HepG2 (cell line): ENCODE results near the gene ZER1. TPM values are rescaled to one million over a fixed set of nuclear protein-coding genes. Genes with fewer than 3 reads are reported as not detected.
A peak's percentile ranks its signal among the peaks of the same experiment; 100 is the strongest.

Source experiments
- AGO2 ChIP-seq: fragments of 200-400 bp; formaldehyde crosslinking; optimal IDR thresholded peaks from 2 replicates; pipeline ENCODE3; 2017; ENCODE audit warnings: mild to moderate bottlenecking, low read depth, low read length, moderate library complexity
- ARNT ChIP-seq: fragments of 450-650 bp; IDR thresholded peaks from 2 replicates; pipeline ENCODE4 v1.6.1; 2017
- ATF7-NPFF ChIP-seq: sonication (generic); formaldehyde crosslinking; IDR thresholded peaks from 2 replicates; pipeline ENCODE4 v1.8.1; 2023; ENCODE audit warnings: mild to moderate bottlenecking, low read depth, missing genetic modification reagents, moderate library complexity
- ATM ChIP-seq: fragments of 450-650 bp; IDR thresholded peaks from 2 replicates; pipeline ENCODE4 v1.7.1; 2017; ENCODE audit warnings: mild to moderate bottlenecking, borderline replicate concordance
- ETS1 ChIP-seq: sonication (generic); formaldehyde crosslinking; IDR thresholded peaks from 2 replicates; pipeline ENCODE4 v1.4.0; 2020; ENCODE audit warnings: missing genetic modification reagents
- FOXO1 ChIP-seq: sonication (generic); formaldehyde crosslinking; IDR thresholded peaks from 2 replicates; pipeline ENCODE4 v1.4.0; 2020; ENCODE audit warnings: missing genetic modification reagents
- KDM2A ChIP-seq: sonication (generic); formaldehyde crosslinking; IDR thresholded peaks from 2 replicates; pipeline ENCODE4 v1.4.0; 2020; ENCODE audit warnings: low read depth, missing genetic modification reagents, borderline replicate concordance
- MYPOP ChIP-seq: sonication (generic); formaldehyde crosslinking; IDR thresholded peaks from 2 replicates; pipeline ENCODE4 v1.8.1; 2023; ENCODE audit warnings: mild to moderate bottlenecking, moderate library complexity, missing genetic modification reagents
- PATZ1 ChIP-seq: sonication (generic); formaldehyde crosslinking; IDR thresholded peaks from 2 replicates; pipeline ENCODE4 v1.4.0; 2020; ENCODE audit warnings: missing genetic modification reagents
- RARG ChIP-seq: sonication (generic); formaldehyde crosslinking; IDR thresholded peaks from 2 replicates; pipeline ENCODE4 v1.4.0; 2020; ENCODE audit warnings: low read depth, mild to moderate bottlenecking, missing genetic modification reagents
- RBFOX2 ChIP-seq: fragments of 200-400 bp; formaldehyde crosslinking; IDR thresholded peaks from 2 replicates; pipeline ENCODE4 v1.6.1; 2017; ENCODE audit warnings: low read depth, mild to moderate bottlenecking, low read length
- SP5 ChIP-seq: IDR thresholded peaks from 2 replicates; pipeline ENCODE4 v1.6.1; 2016; ENCODE audit warnings: low read depth, borderline replicate concordance
- ZFAT ChIP-seq: sonication (generic); formaldehyde crosslinking; conservative IDR thresholded peaks from 2 replicates; pipeline ENCODE4 v1.8.1; 2023; ENCODE audit warnings: missing genetic modification reagents, inconsistent platforms
- ZGPAT ChIP-seq: IDR thresholded peaks from 2 replicates; pipeline ENCODE4 v1.6.1; 2016; ENCODE audit warnings: mild to moderate bottlenecking
- ZNF121 ChIP-seq: sonication (generic); formaldehyde crosslinking; IDR thresholded peaks from 2 replicates; pipeline ENCODE4 v1.5.0; 2020; ENCODE audit warnings: mild to moderate bottlenecking, missing genetic modification reagents
- ZNF441 ChIP-seq: sonication (generic); formaldehyde crosslinking; IDR thresholded peaks from 2 replicates; pipeline ENCODE4 v1.7.0; 2021; ENCODE audit warnings: missing genetic modification reagents, borderline replicate concordance
- ZNF503 ChIP-seq: sonication (generic); formaldehyde crosslinking; IDR thresholded peaks from 2 replicates; pipeline ENCODE4 v1.4.0; 2020; ENCODE audit warnings: missing genetic modification reagents
- ZNF557 ChIP-seq: sonication (generic); formaldehyde crosslinking; IDR thresholded peaks from 2 replicates; pipeline ENCODE4 v1.4.0; 2020; ENCODE audit warnings: missing genetic modification reagents
- ZNF598 ChIP-seq: sonication (generic); formaldehyde crosslinking; IDR thresholded peaks from 2 replicates; pipeline ENCODE4 v1.5.1; 2020; ENCODE audit warnings: mild to moderate bottlenecking, missing genetic modification reagents, borderline replicate concordance
- ZNF746 ChIP-seq: sonication (generic); formaldehyde crosslinking; IDR thresholded peaks from 2 replicates; pipeline ENCODE4 v1.8.0; 2022; ENCODE audit warnings: mild to moderate bottlenecking, missing genetic modification reagents
- ZSCAN21 ChIP-seq: sonication (generic); formaldehyde crosslinking; IDR thresholded peaks from 2 replicates; pipeline ENCODE4 v1.8.0; 2022; ENCODE audit warnings: mild to moderate bottlenecking, missing genetic modification reagents, moderate library complexity, borderline replicate concordance
- polyA plus RNA-seq, 8 experiments: library from polyadenylated mRNA; depleted of rRNA in 3 of 8; stranded (reverse) in 7 of 8; unstranded in 1 of 8; fragments of >200 nt; fragmentation: Illumina TruSeq in 4 of 8; extraction: Trizol in 4 of 8; gene quantifications; 2 replicates each; pipeline versions ENCODE4 v1.2.1 to v1.2.3, GENCODE V29; 2011 to 2016; ENCODE audit warnings: low read depth in 4 of 8, missing spikeins in 1 of 8, mixed read lengths in 1 of 8; ENCODE audit not compliant: insufficient read depth in 1 of 8
- total RNA-seq, 5 experiments: library from RNA; depleted of rRNA; stranded (reverse); fragments of >200 nt; fragmentation: Illumina TruSeq; extraction: Trizol; gene quantifications; 2 replicates each; pipeline ENCODE4 v1.2.3, GENCODE V29; 2016; ENCODE audit warnings: low read depth in 1 of 5

ZER1 gene
- total and polyA plus RNA-seq, 2 of the 13 experiments (the other 11 are each of a cell fraction or from before 2014, with no cell fraction given) = 7.7 to 40.0 TPM

GRCh38 chr9:128723866-128724743 is 47.6 kb downstream of the ZER1 start, which contains the start of gene ZDHHC12 (continued):
- TF ChIP-seq KDM2A (CRISPR knock-in tag) = peak; percentile 67; the same call in 1 of the 2 replicates
- peak; percentile 21 for TF ChIP-seq AGO2
- TF ChIP-seq ATF7-NPFF = peak; percentile 62; the same call in 1 of the 2 replicates
- TF ChIP-seq ZGPAT (CRISPR knock-in tag) = peak; percentile 75
- peak; percentile 4; the same call in 1 of the 2 replicates for TF ChIP-seq FOXO1 (CRISPR knock-in tag)
- TF ChIP-seq ZNF441 (CRISPR knock-in tag) = no peak
- TF ChIP-seq MYPOP (CRISPR knock-in tag) = peak; percentile 19; the same call in 1 of the 2 replicates
- TF ChIP-seq RARG = no peak
- peak; percentile 54; the same call in 1 of the 2 replicates for TF ChIP-seq ZNF503 (CRISPR knock-in tag)
- peak; percentile 58 for TF ChIP-seq SP5 (CRISPR knock-in tag)
- peak; percentile 95; the same call in 1 of the 2 replicates for TF ChIP-seq ZNF598 (CRISPR knock-in tag)
- TF ChIP-seq ZFAT (CRISPR knock-in tag) = no peak
- no peak for TF ChIP-seq ARNT
- peak; percentile 92 for TF ChIP-seq RBFOX2
- no peak for TF ChIP-seq ATM
- TF ChIP-seq ZNF746 (CRISPR knock-in tag) = peak; percentile 34; the same call in 1 of the 2 replicates
- TF ChIP-seq ZNF121 (CRISPR knock-in tag) = no peak
- TF ChIP-seq PATZ1 (CRISPR knock-in tag) = peak; percentile 92
- TF ChIP-seq ZNF557 (CRISPR knock-in tag) = no peak
- TF ChIP-seq ZSCAN21 = peak; percentile 48; the same call in 1 of the 2 replicates
- 0 out of 2 replicates have a peak, but pooled peaks have one; percentile 65 for TF ChIP-seq ETS1 (CRISPR knock-in tag)
